ENCODE results near the gene ZBED5. TPM values are rescaled to one million over a fixed set of nuclear protein-coding genes. Genes with fewer than 3 reads are reported as not detected.

Gene ZBED5
- polyA plus RNA-seq, 3 donors = 8.1 to 45.8 (median 10.3) TPM

- intact Hi-C loops (cut with micrococcal nuclease) = loop anchor here in 1 of 2 donors (2.0 kb wide), 2 partner anchors 16 to 40 kb away; partner anchors contain the start of gene ZBED5
- H3K4me1 Mint-ChIP-seq = peaks cover 61% of the 10 kb centered on the region
- DNase-seq = peak; percentile 54 to 86 (median 71)
- TF ChIP-seq CTCF (IDR thresholded peaks at IDR 0.05) = no peak
- Histone ChIP-seq H3K4me3 (replicated peaks in 1 of 3; ENCODE audit: low read depth in 2 of 3, low read length in 3 of 3) (peak overlapping the region in 1 of 3 experiments; percentile 28), H3K27me3 (ENCODE audit: control insufficient read depth in 2 of 2, insufficient read depth in 2 of 2, low read length in 2 of 2) (no peaks in the 10 kb centered on the region), H3K79me2 (ENCODE audit: insufficient read depth, low read length) (no peaks in the 10 kb centered on the region), H3K9ac (ENCODE audit: insufficient read depth, low read length, poor library complexity, severe bottlenecking) (peak overlapping the region; percentile 85), H3K36me3 (replicated peaks in 1 of 2; ENCODE audit: control insufficient read depth in 1 of 2, insufficient read depth in 2 of 2, low read length in 2 of 2) (no peaks in the 10 kb centered on the region), H3K4me2 (replicated peaks; ENCODE audit: extremely low read depth, low read length, poor library complexity, severe bottlenecking) (peak overlapping the region; percentile 11), H4K20me1 (ENCODE audit: insufficient read depth, low read length) (no peaks in the 10 kb centered on the region), H3K27ac (ENCODE audit: low read depth in 1 of 2, low read length in 2 of 2) (peak overlapping the region; percentile 89 to 100), H3K9me3 (replicated peaks in 1 of 2; ENCODE audit: control insufficient read depth in 1 of 2, insufficient read depth in 1 of 2, low read length in 2 of 2) (no peaks in the 10 kb centered on the region), H2AFZ (ENCODE audit: insufficient read depth, low read depth, low read length, poor library complexity, severe bottlenecking) (no peak overlapping the region), H3K4me1 (ENCODE audit: control insufficient read depth in 1 of 2, insufficient read depth in 2 of 2, low read length in 2 of 2) (peaks cover 57 to 65% of the 10 kb centered on the region in 2 donors)
- H3K9me3 Mint-ChIP-seq = peaks cover 0 to 3% (median 2%) of the 10 kb centered on the region in 7 donors
- 60% methylated on average over 6 of the region's 7 CpGs for WGBS (ENCODE audit: insufficient coverage)
- peaks cover 10 to 11% of the 10 kb centered on the region in 2 donors for H3K36me3 Mint-ChIP-seq
- peak overlapping the region; percentile 41 to 46 for H3K4me3 Mint-ChIP-seq
- peak overlapping the region; percentile 99 to 100 (median 99) for H3K27ac Mint-ChIP-seq
- peaks cover 0 to 7% (median 2%) of the 10 kb centered on the region in 3 donors for H3K27me3 Mint-ChIP-seq (ENCODE audit: low read depth in 3 of 3)
Measured at GRCh38 chr11:10899121-10899830, 41.4 kb upstream of the ZBED5 start.

GRCh38 chr11:10898763-10899025 is 40.8 kb upstream of the ZBED5 start:
- TF ChIP-seq CTCF (IDR thresholded peaks at IDR 0.05) = no peak

More at GRCh38 chr11:10898763-10899025, 40.8 kb upstream of the ZBED5 start:
- Mint-ChIP-seq H3K27me3 (ENCODE audit: low read depth in 3 of 3) (peaks cover 0 to 6% (median 2%) of the 10 kb centered on the region in 3 donors), H3K27ac (peak overlapping the region; percentile 99 to 100 (median 99)), H3K9me3 (peaks cover 0 to 3% (median 2%) of the 10 kb centered on the region in 7 donors), H3K4me3 (peak overlapping the region; percentile 41 to 46), H3K4me1 (peaks cover 61% of the 10 kb centered on the region), H3K36me3 (peaks cover 10 to 11% of the 10 kb centered on the region in 2 donors)
- H3K4me3 ChIP-seq (replicated peaks in 1 of 3; ENCODE audit: low read depth in 2 of 3, low read length in 3 of 3) = peak overlapping the region in 1 of 3 experiments; percentile 28
- H3K9ac ChIP-seq (ENCODE audit: insufficient read depth, low read length, poor library complexity, severe bottlenecking) = peak overlapping the region; percentile 85
- H3K36me3 ChIP-seq (replicated peaks in 1 of 2; ENCODE audit: control insufficient read depth in 1 of 2, insufficient read depth in 2 of 2, low read length in 2 of 2) = no peaks in the 10 kb centered on the region
- H3K27me3 ChIP-seq (ENCODE audit: control insufficient read depth in 2 of 2, insufficient read depth in 2 of 2, low read length in 2 of 2) = no peaks in the 10 kb centered on the region
- H3K27ac ChIP-seq (ENCODE audit: low read depth in 1 of 2, low read length in 2 of 2) = peak overlapping the region; percentile 89 to 100
- peaks cover 57 to 65% of the 10 kb centered on the region in 2 donors for H3K4me1 ChIP-seq (ENCODE audit: control insufficient read depth in 1 of 2, insufficient read depth in 2 of 2, low read length in 2 of 2)
- no peaks in the 10 kb centered on the region for H3K79me2 ChIP-seq (ENCODE audit: insufficient read depth, low read length)
- WGBS (ENCODE audit: insufficient coverage) = 98% methylated on average over 4 of the region's 4 CpGs
- H3K4me2 ChIP-seq (replicated peaks; ENCODE audit: extremely low read depth, low read length, poor library complexity, severe bottlenecking) = no peak overlapping the region
- H2AFZ ChIP-seq (ENCODE audit: insufficient read depth, low read depth, low read length, poor library complexity, severe bottlenecking) = no peak overlapping the region
- no peaks in the 10 kb centered on the region for H4K20me1 ChIP-seq (ENCODE audit: insufficient read depth, low read length)
- intact Hi-C loops (cut with micrococcal nuclease) = loop anchor here in 1 of 2 donors (2.0 kb wide), 2 partner anchors 16 to 40 kb away; partner anchors contain the start of gene ZBED5
- no peak for DNase-seq
- no peaks in the 10 kb centered on the region for H3K9me3 ChIP-seq (replicated peaks in 1 of 2; ENCODE audit: control insufficient read depth in 1 of 2, insufficient read depth in 1 of 2, low read length in 2 of 2)

Measured in CD14-positive monocyte (primary cell).